ENCODE data around the gene SMG6.

DNA sequence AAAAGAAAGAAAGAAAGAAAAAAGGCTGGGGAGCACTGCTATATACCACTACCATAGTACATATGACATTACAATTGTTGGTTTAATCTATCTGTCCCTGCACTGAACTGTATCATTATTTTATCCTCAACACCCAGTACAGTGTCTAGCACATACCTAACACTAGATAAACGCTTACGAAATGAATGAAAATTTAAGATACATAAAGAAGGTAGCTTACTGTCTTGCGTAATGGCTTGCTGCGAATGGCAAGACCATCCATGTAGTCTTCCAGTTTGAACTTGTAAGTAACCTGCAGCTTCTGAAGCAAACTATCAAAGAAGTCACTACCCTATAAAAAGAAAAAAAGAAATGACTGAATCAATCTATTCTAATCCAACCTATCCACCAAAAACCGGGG lies 6.6 kb downstream of the SMG6 start:
- no peak for TF ChIP-seq NFIC (IDR thresholded peaks at IDR 0.05; ENCODE audit: borderline replicate concordance)
- TF ChIP-seq, protein P1, sequence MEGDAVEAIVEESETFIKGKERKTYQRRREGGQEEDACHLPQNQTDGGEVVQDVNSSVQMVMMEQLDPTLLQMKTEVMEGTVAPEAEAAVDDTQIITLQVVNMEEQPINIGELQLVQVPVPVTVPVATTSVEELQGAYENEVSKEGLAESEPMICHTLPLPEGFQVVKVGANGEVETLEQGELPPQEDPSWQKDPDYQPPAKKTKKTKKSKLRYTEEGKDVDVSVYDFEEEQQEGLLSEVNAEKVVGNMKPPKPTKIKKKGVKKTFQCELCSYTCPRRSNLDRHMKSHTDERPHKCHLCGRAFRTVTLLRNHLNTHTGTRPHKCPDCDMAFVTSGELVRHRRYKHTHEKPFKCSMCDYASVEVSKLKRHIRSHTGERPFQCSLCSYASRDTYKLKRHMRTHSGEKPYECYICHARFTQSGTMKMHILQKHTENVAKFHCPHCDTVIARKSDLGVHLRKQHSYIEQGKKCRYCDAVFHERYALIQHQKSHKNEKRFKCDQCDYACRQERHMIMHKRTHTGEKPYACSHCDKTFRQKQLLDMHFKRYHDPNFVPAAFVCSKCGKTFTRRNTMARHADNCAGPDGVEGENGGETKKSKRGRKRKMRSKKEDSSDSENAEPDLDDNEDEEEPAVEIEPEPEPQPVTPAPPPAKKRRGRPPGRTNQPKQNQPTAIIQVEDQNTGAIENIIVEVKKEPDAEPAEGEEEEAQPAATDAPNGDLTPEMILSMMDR (IDR thresholded peaks at IDR 0.05), result no peak
- no peak for TF ChIP-seq JUND (IDR thresholded peaks at IDR 0.05)
- TF ChIP-seq, protein P2, sequence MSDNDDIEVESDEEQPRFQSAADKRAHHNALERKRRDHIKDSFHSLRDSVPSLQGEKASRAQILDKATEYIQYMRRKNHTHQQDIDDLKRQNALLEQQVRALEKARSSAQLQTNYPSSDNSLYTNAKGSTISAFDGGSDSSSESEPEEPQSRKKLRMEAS (IDR thresholded peaks at IDR 0.05; ENCODE audit: low read depth), result no peak
- no peak for TF ChIP-seq YY1 (IDR thresholded peaks at IDR 0.05; ENCODE audit: low read depth)
- TF ChIP-seq POLR2AphosphoS5 (IDR thresholded peaks at IDR 0.05; ENCODE audit: low read depth, low read length), result no peak
- TF ChIP-seq, protein P3, sequence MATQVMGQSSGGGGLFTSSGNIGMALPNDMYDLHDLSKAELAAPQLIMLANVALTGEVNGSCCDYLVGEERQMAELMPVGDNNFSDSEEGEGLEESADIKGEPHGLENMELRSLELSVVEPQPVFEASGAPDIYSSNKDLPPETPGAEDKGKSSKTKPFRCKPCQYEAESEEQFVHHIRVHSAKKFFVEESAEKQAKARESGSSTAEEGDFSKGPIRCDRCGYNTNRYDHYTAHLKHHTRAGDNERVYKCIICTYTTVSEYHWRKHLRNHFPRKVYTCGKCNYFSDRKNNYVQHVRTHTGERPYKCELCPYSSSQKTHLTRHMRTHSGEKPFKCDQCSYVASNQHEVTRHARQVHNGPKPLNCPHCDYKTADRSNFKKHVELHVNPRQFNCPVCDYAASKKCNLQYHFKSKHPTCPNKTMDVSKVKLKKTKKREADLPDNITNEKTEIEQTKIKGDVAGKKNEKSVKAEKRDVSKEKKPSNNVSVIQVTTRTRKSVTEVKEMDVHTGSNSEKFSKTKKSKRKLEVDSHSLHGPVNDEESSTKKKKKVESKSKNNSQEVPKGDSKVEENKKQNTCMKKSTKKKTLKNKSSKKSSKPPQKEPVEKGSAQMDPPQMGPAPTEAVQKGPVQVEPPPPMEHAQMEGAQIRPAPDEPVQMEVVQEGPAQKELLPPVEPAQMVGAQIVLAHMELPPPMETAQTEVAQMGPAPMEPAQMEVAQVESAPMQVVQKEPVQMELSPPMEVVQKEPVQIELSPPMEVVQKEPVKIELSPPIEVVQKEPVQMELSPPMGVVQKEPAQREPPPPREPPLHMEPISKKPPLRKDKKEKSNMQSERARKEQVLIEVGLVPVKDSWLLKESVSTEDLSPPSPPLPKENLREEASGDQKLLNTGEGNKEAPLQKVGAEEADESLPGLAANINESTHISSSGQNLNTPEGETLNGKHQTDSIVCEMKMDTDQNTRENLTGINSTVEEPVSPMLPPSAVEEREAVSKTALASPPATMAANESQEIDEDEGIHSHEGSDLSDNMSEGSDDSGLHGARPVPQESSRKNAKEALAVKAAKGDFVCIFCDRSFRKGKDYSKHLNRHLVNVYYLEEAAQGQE (IDR thresholded peaks at IDR 0.05; ENCODE audit: low read depth, low read length), result no peak
- no peak for TF ChIP-seq FOXJ3 (CRISPR knock-in tag; IDR thresholded peaks at IDR 0.05)
- no peak for TF ChIP-seq TEAD4 (IDR thresholded peaks at IDR 0.05; ENCODE audit: borderline replicate concordance, insufficient read depth)
- no peak for TF ChIP-seq CHD2 (IDR thresholded peaks at IDR 0.05; ENCODE audit: low read length, partially characterized antibody)
- TF ChIP-seq RFX5 (IDR thresholded peaks at IDR 0.05; ENCODE audit: low read length), result no peak
